OCI-LY3 (cell line): Measurements from ENCODE around the gene ARPC5L.

Experiments used
- CTCF ChIP-seq: fragments of 200-600, 300-600 bp; sonication (generic); IDR thresholded peaks from 2 replicates; pipeline ENCODE4 v1.5.1; 2014; ENCODE audit warnings: antibody characterized with exemption, low read length, low read depth
- EZH2phosphoT487 ChIP-seq: fragments of 200-600 bp; shearing (Covaris generic); IDR thresholded peaks from 2 replicates; pipeline ENCODE4 v1.6.1; 2018; ENCODE audit warnings: antibody characterized with exemption, mixed run types, low read depth

GRCh38 chr9:124831642-124832364 lies 30.1 kb upstream of the ARPC5L start:
- TF ChIP-seq CTCF (no peak), EZH2phosphoT487 (no peak)
